Measurements from ENCODE around the gene APCDD1. TPM values are rescaled to one million over a fixed set of nuclear protein-coding genes. Genes with fewer than 3 reads are reported as not detected.

The APCDD1 gene
- total RNA-seq, 1 experiment from 2014 or later = not detected

- ChIA-PET RAD21 (ENCODE audit: low non-redundant PET in 1 of 2, low total read pairs in 2 of 2, uncharacterized antibody in 2 of 2, unreplicated experiment in 2 of 2) (no interaction called here), CTCF (no interaction called here), POLR2A (no interaction called here)
- H3K4me1 ChIP-seq (ENCODE audit: control insufficient read depth in 1 of 2, insufficient read depth in 2 of 2, low read length in 2 of 2) = no peaks in the 10 kb centered on the region
- no peak overlapping the region for H3K4me2 ChIP-seq (ENCODE audit: low read length)
- no peak overlapping the region for H3K4me3 ChIP-seq (replicated peaks in 1 of 2; ENCODE audit: low read depth in 1 of 2, low read length in 2 of 2)
- H3K36me3 ChIP-seq (ENCODE audit: control insufficient read depth in 1 of 2, insufficient read depth in 2 of 2, low read length in 2 of 2) = no peaks in the 10 kb centered on the region
- no peak for TF ChIP-seq EGR1 (IDR thresholded peaks at IDR 0.05; ENCODE audit: low read depth)
- no peak for TF ChIP-seq ZNF274 (IDR thresholded peaks at IDR 0.05; ENCODE audit: low read depth, low read length)
- no peak for TF ChIP-seq ZBTB33 (IDR thresholded peaks at IDR 0.05; ENCODE audit: extremely low read depth, insufficient replicate concordance, low read length)
- no peak for TF ChIP-seq SP1 (IDR thresholded peaks at IDR 0.05; ENCODE audit: low read depth)
- no peak for TF ChIP-seq SIN3A (IDR thresholded peaks at IDR 0.05; ENCODE audit: low read depth)
- no peak for TF ChIP-seq TCF7L2 (IDR thresholded peaks at IDR 0.05; ENCODE audit: borderline replicate concordance, extremely low read depth, insufficient read depth, insufficient read length)
- TF ChIP-seq POLR2AphosphoS5 (IDR thresholded peaks at IDR 0.05; ENCODE audit: low read depth, low read length) = no peak
- TF ChIP-seq RAD21 (IDR thresholded peaks at IDR 0.05; ENCODE audit: low read depth) = no peak
- no peak for TF ChIP-seq ZFX (IDR thresholded peaks at IDR 0.05)
- TF ChIP-seq YY1 (IDR thresholded peaks at IDR 0.05; ENCODE audit: extremely low read depth, insufficient replicate concordance, low read depth, low read length) = no peak
- TF ChIP-seq FOSL1 (IDR thresholded peaks at IDR 0.05; ENCODE audit: low read depth) = no peak
- TF ChIP-seq POLR2A (IDR thresholded peaks at IDR 0.05; ENCODE audit: borderline replicate concordance, extremely low read depth, insufficient read depth, insufficient read length) = no peak
- H4K20me1 ChIP-seq (ENCODE audit: insufficient read depth) = no peaks in the 10 kb centered on the region
- H3K79me2 ChIP-seq (ENCODE audit: insufficient read depth, low read length) = no peaks in the 10 kb centered on the region
- H3K27ac ChIP-seq (ENCODE audit: low read depth, low read length) = no peak overlapping the region
- no peak overlapping the region for H2AFZ ChIP-seq (ENCODE audit: low read depth, low read length, poor library complexity, severe bottlenecking)
- ATAC-seq (no peak), DNase-seq (ENCODE audit: low read depth, low spot score) (no peak)
- H3K9ac ChIP-seq (ENCODE audit: low read length) = no peak overlapping the region
- no TSS peak for BruUV-seq (replicated peaks)
- intact Hi-C loops (cut with micrococcal nuclease) = no loop called here
- H3K9me3 ChIP-seq (ENCODE audit: control insufficient read depth in 1 of 2, insufficient read depth in 1 of 2, low read depth in 1 of 2, low read length in 2 of 2) = no peaks in the 10 kb centered on the region
- peaks cover 57% of the 10 kb centered on the region for H3K27me3 ChIP-seq (ENCODE audit: insufficient read depth, low read length)
- no peaks in the 10 kb centered on the region for H3K9me2 ChIP-seq (ENCODE audit: insufficient read depth)
These were observed 13.6 kb upstream of the APCDD1 start for GRCh38 chr18:10440884-10441283.
